HepG2 (cell line): Measurements from ENCODE around the gene SSBP4. TPM values are rescaled to one million over a fixed set of nuclear protein-coding genes. Genes with fewer than 3 reads are reported as not detected.

Experiments
- ARNT2 ChIP-seq: sonication (generic); formaldehyde crosslinking; IDR thresholded peaks from 2 replicates; pipeline ENCODE4 v1.8.0; 2022; ENCODE audit warnings: mild to moderate bottlenecking, low read depth, missing genetic modification reagents, moderate library complexity
- CCDC6 ChIP-seq: sonication (generic); formaldehyde crosslinking; IDR thresholded peaks from 2 replicates; pipeline ENCODE4 v1.8.1; 2022; ENCODE audit warnings: mild to moderate bottlenecking, missing genetic modification reagents, moderate library complexity
- FOXO1 ChIP-seq: sonication (generic); formaldehyde crosslinking; IDR thresholded peaks from 2 replicates; pipeline ENCODE4 v1.4.0; 2020; ENCODE audit warnings: missing genetic modification reagents
- GABPA ChIP-seq, 2 experiments: IDR thresholded peaks; 2 replicates each; pipeline ENCODE4 v1.6.1; 2011 to 2016; ENCODE audit warnings: low read depth in 2 of 2, low read length in 1 of 2, missing biosample characterization in 1 of 2, missing genetic modification characterization in 1 of 2
- HOXD1 ChIP-seq: sonication (generic); formaldehyde crosslinking; IDR thresholded peaks from 2 replicates; pipeline ENCODE4 v1.5.0; 2020; ENCODE audit warnings: missing genetic modification reagents
- MAFK ChIP-seq, 2 experiments: IDR thresholded peaks in 1 of 2; conservative IDR thresholded peaks in 1 of 2; 2 replicates each; pipeline ENCODE4 v1.6.1; 2011; ENCODE audit warnings: improper control_type of control experiment in 2 of 2, low read length in 2 of 2
- MBNL3 ChIP-seq: fragments of 250-450 bp; sonication (Bioruptor Pico); conservative IDR thresholded peaks from 2 replicates; pipeline ENCODE4 v1.8.0; 2022; ENCODE audit warnings: mild to moderate bottlenecking, inconsistent platforms
- NKX3-1 ChIP-seq: sonication (generic); formaldehyde crosslinking; IDR thresholded peaks from 2 replicates; pipeline ENCODE4 v1.5.0; 2020; ENCODE audit warnings: missing genetic modification reagents
- RFXANK ChIP-seq: IDR thresholded peaks from 2 replicates; pipeline ENCODE4 v1.6.1; 2016
- TEAD3 ChIP-seq: optimal IDR thresholded peaks from 2 replicates; pipeline ENCODE3; 2016; ENCODE audit warnings: borderline replicate concordance
- ZNF547 ChIP-seq: sonication (generic); formaldehyde crosslinking; IDR thresholded peaks from 2 replicates; pipeline ENCODE4 v1.5.1; 2020; ENCODE audit warnings: mild to moderate bottlenecking, missing genetic modification reagents
- ZNF614 ChIP-seq: IDR thresholded peaks from 2 replicates; pipeline ENCODE4 v1.6.1; 2018; ENCODE audit warnings: missing biosample characterization, missing genetic modification reagents, inconsistent platforms, borderline replicate concordance
- ZNF772 ChIP-seq: sonication (generic); formaldehyde crosslinking; IDR thresholded peaks from 2 replicates; pipeline ENCODE4 v1.5.0; 2020; ENCODE audit warnings: mild to moderate bottlenecking, missing genetic modification reagents
- ZNF780A ChIP-seq: sonication (generic); formaldehyde crosslinking; IDR thresholded peaks from 2 replicates; pipeline ENCODE4 v1.8.0; 2022; ENCODE audit warnings: mild to moderate bottlenecking, missing genetic modification reagents, moderate library complexity
- polyA plus RNA-seq, 8 experiments: library from polyadenylated mRNA; depleted of rRNA in 3 of 8; stranded (reverse) in 7 of 8; unstranded in 1 of 8; fragments of >200 nt; fragmentation: Illumina TruSeq in 4 of 8; extraction: Trizol in 4 of 8; gene quantifications; 2 replicates each; pipeline versions ENCODE4 v1.2.1 to v1.2.3, GENCODE V29; 2011 to 2016; ENCODE audit warnings: low read depth in 4 of 8, missing spikeins in 1 of 8, mixed read lengths in 1 of 8; ENCODE audit not compliant: insufficient read depth in 1 of 8
- total RNA-seq, 5 experiments: library from RNA; depleted of rRNA; stranded (reverse); fragments of >200 nt; fragmentation: Illumina TruSeq; extraction: Trizol; gene quantifications; 2 replicates each; pipeline ENCODE4 v1.2.3, GENCODE V29; 2016; ENCODE audit warnings: low read depth in 1 of 5
- TF ChIP-seq, protein P1 (sequence below): sonication (generic); formaldehyde crosslinking; IDR thresholded peaks from 2 replicates; pipeline ENCODE4 v1.5.1; 2020; ENCODE audit warnings: mild to moderate bottlenecking, missing genetic modification reagents, borderline replicate concordance
- TF ChIP-seq, protein P2 (sequence below): fragments of 450-650 bp; IDR thresholded peaks from 2 replicates; pipeline ENCODE4 v1.6.1; 2017; ENCODE audit warnings: mild to moderate bottlenecking
- TF ChIP-seq, protein P3 (sequence below): IDR thresholded peaks from 2 replicates; pipeline ENCODE4 v1.6.1; 2018; ENCODE audit warnings: missing genetic modification reagents, mild to moderate bottlenecking, missing compliant biosample characterization
- TF ChIP-seq, protein P4 (sequence below), 2 experiments: sonication (generic) in 1 of 2; formaldehyde crosslinking in 1 of 2; IDR thresholded peaks; 2 replicates each; pipeline versions ENCODE4 v1.5.1 to v1.6.1; 2011 to 2020; ENCODE audit warnings: borderline replicate concordance in 1 of 2, low read depth in 1 of 2, low read length in 1 of 2, mild to moderate bottlenecking in 1 of 2, missing genetic modification reagents in 1 of 2, moderate library complexity in 1 of 2

The SSBP4 gene
- total and polyA plus RNA-seq, 2 of the 13 experiments (the other 11 are each of a cell fraction or from before 2014, with no cell fraction given): 20.8 to 39.5 TPM

DNA sequence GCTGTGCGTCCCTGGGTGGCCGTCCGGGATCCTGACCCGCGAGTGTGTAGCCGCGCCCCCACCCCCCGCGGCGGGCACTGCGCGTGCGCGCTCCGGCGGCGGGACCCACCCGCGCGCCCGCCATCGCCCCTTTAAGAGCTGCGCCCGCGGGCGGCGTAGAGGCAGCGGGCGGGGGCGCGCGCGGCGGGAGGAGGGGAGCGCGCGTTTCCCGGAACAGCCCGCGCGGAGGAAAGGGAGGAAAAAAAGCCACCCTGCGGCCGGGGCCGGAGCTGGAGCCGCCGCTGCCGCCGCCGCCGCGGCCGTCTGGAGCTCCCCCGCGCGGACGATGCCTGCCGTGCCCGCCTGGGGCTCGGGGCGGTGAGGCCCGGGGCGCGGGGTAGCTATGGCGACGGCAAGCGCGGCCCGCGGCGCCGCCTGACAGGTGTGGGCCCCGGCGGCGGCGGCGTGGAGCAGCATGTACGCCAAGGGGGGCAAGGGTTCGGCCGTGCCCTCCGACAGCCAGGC is at the start of gene SSBP4 (continued):
- TF ChIP-seq, protein P1, sequence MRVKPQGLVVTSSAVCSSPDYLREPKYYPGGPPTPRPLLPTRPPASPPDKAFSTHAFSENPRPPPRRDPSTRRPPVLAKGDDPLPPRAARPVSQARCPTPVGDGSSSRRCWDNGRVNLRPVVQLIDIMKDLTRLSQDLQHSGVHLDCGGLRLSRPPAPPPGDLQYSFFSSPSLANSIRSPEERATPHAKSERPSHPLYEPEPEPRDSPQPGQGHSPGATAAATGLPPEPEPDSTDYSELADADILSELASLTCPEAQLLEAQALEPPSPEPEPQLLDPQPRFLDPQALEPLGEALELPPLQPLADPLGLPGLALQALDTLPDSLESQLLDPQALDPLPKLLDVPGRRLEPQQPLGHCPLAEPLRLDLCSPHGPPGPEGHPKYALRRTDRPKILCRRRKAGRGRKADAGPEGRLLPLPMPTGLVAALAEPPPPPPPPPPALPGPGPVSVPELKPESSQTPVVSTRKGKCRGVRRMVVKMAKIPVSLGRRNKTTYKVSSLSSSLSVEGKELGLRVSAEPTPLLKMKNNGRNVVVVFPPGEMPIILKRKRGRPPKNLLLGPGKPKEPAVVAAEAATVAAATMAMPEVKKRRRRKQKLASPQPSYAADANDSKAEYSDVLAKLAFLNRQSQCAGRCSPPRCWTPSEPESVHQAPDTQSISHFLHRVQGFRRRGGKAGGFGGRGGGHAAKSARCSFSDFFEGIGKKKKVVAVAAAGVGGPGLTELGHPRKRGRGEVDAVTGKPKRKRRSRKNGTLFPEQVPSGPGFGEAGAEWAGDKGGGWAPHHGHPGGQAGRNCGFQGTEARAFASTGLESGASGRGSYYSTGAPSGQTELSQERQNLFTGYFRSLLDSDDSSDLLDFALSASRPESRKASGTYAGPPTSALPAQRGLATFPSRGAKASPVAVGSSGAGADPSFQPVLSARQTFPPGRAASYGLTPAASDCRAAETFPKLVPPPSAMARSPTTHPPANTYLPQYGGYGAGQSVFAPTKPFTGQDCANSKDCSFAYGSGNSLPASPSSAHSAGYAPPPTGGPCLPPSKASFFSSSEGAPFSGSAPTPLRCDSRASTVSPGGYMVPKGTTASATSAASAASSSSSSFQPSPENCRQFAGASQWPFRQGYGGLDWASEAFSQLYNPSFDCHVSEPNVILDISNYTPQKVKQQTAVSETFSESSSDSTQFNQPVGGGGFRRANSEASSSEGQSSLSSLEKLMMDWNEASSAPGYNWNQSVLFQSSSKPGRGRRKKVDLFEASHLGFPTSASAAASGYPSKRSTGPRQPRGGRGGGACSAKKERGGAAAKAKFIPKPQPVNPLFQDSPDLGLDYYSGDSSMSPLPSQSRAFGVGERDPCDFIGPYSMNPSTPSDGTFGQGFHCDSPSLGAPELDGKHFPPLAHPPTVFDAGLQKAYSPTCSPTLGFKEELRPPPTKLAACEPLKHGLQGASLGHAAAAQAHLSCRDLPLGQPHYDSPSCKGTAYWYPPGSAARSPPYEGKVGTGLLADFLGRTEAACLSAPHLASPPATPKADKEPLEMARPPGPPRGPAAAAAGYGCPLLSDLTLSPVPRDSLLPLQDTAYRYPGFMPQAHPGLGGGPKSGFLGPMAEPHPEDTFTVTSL (CRISPR knock-in tag): no peak
- no peak for TF ChIP-seq TEAD3
- TF ChIP-seq, protein P2, sequence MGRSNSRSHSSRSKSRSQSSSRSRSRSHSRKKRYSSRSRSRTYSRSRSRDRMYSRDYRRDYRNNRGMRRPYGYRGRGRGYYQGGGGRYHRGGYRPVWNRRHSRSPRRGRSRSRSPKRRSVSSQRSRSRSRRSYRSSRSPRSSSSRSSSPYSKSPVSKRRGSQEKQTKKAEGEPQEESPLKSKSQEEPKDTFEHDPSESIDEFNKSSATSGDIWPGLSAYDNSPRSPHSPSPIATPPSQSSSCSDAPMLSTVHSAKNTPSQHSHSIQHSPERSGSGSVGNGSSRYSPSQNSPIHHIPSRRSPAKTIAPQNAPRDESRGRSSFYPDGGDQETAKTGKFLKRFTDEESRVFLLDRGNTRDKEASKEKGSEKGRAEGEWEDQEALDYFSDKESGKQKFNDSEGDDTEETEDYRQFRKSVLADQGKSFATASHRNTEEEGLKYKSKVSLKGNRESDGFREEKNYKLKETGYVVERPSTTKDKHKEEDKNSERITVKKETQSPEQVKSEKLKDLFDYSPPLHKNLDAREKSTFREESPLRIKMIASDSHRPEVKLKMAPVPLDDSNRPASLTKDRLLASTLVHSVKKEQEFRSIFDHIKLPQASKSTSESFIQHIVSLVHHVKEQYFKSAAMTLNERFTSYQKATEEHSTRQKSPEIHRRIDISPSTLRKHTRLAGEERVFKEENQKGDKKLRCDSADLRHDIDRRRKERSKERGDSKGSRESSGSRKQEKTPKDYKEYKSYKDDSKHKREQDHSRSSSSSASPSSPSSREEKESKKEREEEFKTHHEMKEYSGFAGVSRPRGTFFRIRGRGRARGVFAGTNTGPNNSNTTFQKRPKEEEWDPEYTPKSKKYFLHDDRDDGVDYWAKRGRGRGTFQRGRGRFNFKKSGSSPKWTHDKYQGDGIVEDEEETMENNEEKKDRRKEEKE: no peak
- TF ChIP-seq MAFK (conservative IDR thresholded peaks at IDR 0.05 in 1 of 2, IDR thresholded peaks at IDR 0.05 in 1 of 2; ENCODE audit: low read length in 2 of 2): no peak
- TF ChIP-seq, protein P3, sequence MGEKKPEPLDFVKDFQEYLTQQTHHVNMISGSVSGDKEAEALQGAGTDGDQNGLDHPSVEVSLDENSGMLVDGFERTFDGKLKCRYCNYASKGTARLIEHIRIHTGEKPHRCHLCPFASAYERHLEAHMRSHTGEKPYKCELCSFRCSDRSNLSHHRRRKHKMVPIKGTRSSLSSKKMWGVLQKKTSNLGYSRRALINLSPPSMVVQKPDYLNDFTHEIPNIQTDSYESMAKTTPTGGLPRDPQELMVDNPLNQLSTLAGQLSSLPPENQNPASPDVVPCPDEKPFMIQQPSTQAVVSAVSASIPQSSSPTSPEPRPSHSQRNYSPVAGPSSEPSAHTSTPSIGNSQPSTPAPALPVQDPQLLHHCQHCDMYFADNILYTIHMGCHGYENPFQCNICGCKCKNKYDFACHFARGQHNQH: no peak
- peak; percentile 82; the same call in 1 of the 2 replicates for TF ChIP-seq CCDC6 (CRISPR knock-in tag)
- no peak for TF ChIP-seq ZNF772 (CRISPR knock-in tag)
- TF ChIP-seq MBNL3 (CRISPR knock-in tag): no peak
- no peak for TF ChIP-seq NKX3-1 (CRISPR knock-in tag)
- no peak for TF ChIP-seq FOXO1 (CRISPR knock-in tag)
- no peak for TF ChIP-seq RFXANK
- TF ChIP-seq ZNF780A (CRISPR knock-in tag): no peak
- TF ChIP-seq GABPA (IDR thresholded peaks at IDR 0.05; ENCODE audit: low read depth, low read length): no peak
- TF ChIP-seq GABPA (CRISPR knock-in tag; IDR thresholded peaks at IDR 0.05; ENCODE audit: low read depth): no peak
- TF ChIP-seq, protein P4, sequence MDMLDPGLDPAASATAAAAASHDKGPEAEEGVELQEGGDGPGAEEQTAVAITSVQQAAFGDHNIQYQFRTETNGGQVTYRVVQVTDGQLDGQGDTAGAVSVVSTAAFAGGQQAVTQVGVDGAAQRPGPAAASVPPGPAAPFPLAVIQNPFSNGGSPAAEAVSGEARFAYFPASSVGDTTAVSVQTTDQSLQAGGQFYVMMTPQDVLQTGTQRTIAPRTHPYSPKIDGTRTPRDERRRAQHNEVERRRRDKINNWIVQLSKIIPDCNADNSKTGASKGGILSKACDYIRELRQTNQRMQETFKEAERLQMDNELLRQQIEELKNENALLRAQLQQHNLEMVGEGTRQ (IDR thresholded peaks at IDR 0.05; ENCODE audit: low read depth, low read length): no peak
- TF ChIP-seq, protein P4 (CRISPR knock-in tag; IDR thresholded peaks at IDR 0.05; ENCODE audit: borderline replicate concordance): no peak
- no peak for TF ChIP-seq ZNF614 (CRISPR knock-in tag)
- no peak for TF ChIP-seq ZNF547 (CRISPR knock-in tag)
- TF ChIP-seq ARNT2 (CRISPR knock-in tag): no peak
- no peak for TF ChIP-seq HOXD1 (CRISPR knock-in tag)
